Liver (tissue), 9 donors: Measurements from ENCODE around the gene SNAP25. TPM values are rescaled to one million over a fixed set of nuclear protein-coding genes. Genes with fewer than 3 reads are reported as not detected.

Source experiments
- DNase-seq: peaks from one replicate; pipeline ENCODE4 v3.0.0-alpha.2; 2017; ENCODE audit warnings: low spot score
- H3K27ac ChIP-seq, 2 donors: one replicate each; pipeline ENCODE4 v1.7.0; 2013; ENCODE audit warnings: inconsistent platforms in 2 of 2, low read length in 2 of 2, control low read depth in 1 of 2, low read depth in 1 of 2, mild to moderate bottlenecking in 1 of 2
- H3K27me3 ChIP-seq, 4 donors: one replicate each; pipeline versions ENCODE4 v1.6.1 to v1.7.0; 2013; ENCODE audit warnings: low read length in 3 of 4, inconsistent platforms in 1 of 4, mild to moderate bottlenecking in 1 of 4, moderate library complexity in 1 of 4; ENCODE audit not compliant: control insufficient read depth in 4 of 4, insufficient read depth in 4 of 4
- H3K36me3 ChIP-seq, 4 donors: one replicate each; pipeline versions ENCODE4 v1.6.1 to v1.7.0; 2013; ENCODE audit warnings: low read length in 3 of 4, mild to moderate bottlenecking in 3 of 4, low read depth in 1 of 4, moderate library complexity in 1 of 4; ENCODE audit not compliant: control insufficient read depth in 4 of 4, insufficient read depth in 3 of 4
- H3K4me1 ChIP-seq, 4 donors: one replicate each; pipeline versions ENCODE4 v1.6.1 to v1.7.0; 2013; ENCODE audit warnings: low read length in 3 of 4, mild to moderate bottlenecking in 3 of 4, moderate library complexity in 1 of 4; ENCODE audit not compliant: control insufficient read depth in 4 of 4, insufficient read depth in 4 of 4
- H3K4me3 ChIP-seq, 3 donors: one replicate each; pipeline versions ENCODE4 v1.6.1 to v1.7.0; 2013; ENCODE audit warnings: low read length in 3 of 3, control low read depth in 1 of 3, low read depth in 1 of 3, mild to moderate bottlenecking in 1 of 3
- H3K9ac ChIP-seq, 2 donors: one replicate each; pipeline ENCODE4 v1.7.0; 2013; ENCODE audit warnings: low read length in 2 of 2, mild to moderate bottlenecking in 2 of 2, moderate library complexity in 2 of 2, control low read depth in 1 of 2, low read depth in 1 of 2
- H3K9me3 ChIP-seq, 4 donors: one replicate each; pipeline versions ENCODE4 v1.6.1 to v1.7.0; 2013; ENCODE audit warnings: low read length in 3 of 4; ENCODE audit not compliant: control insufficient read depth in 4 of 4
- HNF4G ChIP-seq: IDR thresholded peaks from 2 replicates; pipeline ENCODE4 v1.6.1; 2016; ENCODE audit warnings: antibody characterized with exemption
- RAD21 ChIP-seq, 2 donors: IDR thresholded peaks; 2 replicates each; pipeline ENCODE4 v1.6.1; 2016; ENCODE audit warnings: antibody characterized with exemption in 2 of 2, mild to moderate bottlenecking in 2 of 2
- SP1 ChIP-seq: IDR thresholded peaks from 2 replicates; pipeline ENCODE4 v1.6.1; 2018; ENCODE audit warnings: antibody characterized with exemption, mild to moderate bottlenecking
- WGBS: extraction: QIAGEN DNeasy Blood & Tissue Kit; methylation state at CpG from one replicate; pipeline ENCODE4 v1.1.7; 2013; 5-methylcytosine and 5-hydroxymethylcytosine counted together
- polyA plus RNA-seq, 2 donors: library from polyadenylated mRNA; stranded (reverse) in 1 of 2; unstranded in 1 of 2; fragments of 200-250 nt in 1 of 2; fragments of >200 nt in 1 of 2; fragmentation: Nextera tagmentation in 1 of 2; extraction: Ambion mirVana in 1 of 2; gene quantifications; one replicate each; pipeline versions ENCODE4 v1.2.1 to v1.2.3, GENCODE V29; 2013 to 2015
- total RNA-seq, 2 donors: library from RNA; depleted of rRNA; stranded (reverse); fragments of >200 nt; gene quantifications; one replicate each; pipeline ENCODE4 v1.2.3, GENCODE V29; 2014
- TF ChIP-seq, protein P1 (sequence below): fragments of 150-350 bp; IDR thresholded peaks from 2 replicates; pipeline ENCODE4 v1.5.1; 2017; ENCODE audit warnings: improper control_type of control experiment, low read depth, low read length; ENCODE audit not compliant: missing input control
- TF ChIP-seq, protein P2 (sequence below): IDR thresholded peaks from 2 replicates; pipeline ENCODE4 v1.6.1; 2016; ENCODE audit warnings: antibody characterized with exemption
- donor health status: healthy.
- donor health status: healthy.
- donor health status: healthy.
- donor health status: healthy.
- donor health status: healthy.

SNAP25 gene
- total and polyA plus RNA-seq, 4 donors = 0.32 to 2.7 (median 0.56) TPM

DNA sequence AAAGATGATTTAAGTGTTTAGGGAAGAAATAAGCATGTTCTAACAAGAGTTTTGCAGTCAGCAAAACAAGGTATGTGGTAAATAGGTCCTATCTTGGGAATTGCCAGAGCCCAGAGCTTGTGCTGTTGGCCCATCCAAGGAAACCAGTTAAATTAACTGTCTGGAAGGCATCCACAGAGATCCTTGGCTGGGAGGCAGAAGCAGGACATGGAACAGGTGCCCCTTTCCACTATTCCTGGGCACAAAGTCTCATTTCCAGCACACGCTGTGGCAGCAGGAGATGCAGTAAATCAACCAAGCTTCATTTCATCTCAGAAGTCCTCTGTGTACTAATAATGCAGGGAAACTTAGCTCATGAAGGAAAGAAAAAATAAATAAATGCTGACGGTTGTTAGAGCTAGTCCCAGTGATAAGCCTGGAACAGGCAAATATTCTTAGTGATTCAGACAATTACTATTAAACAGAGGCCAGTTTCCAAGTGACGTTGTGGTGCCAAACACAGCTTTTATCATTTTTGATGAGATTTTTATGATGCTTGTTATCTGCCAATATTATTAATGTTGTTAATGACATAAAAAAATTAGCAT, 39.8 kb upstream of the SNAP25 start (continued):
- TF ChIP-seq, protein P1, sequence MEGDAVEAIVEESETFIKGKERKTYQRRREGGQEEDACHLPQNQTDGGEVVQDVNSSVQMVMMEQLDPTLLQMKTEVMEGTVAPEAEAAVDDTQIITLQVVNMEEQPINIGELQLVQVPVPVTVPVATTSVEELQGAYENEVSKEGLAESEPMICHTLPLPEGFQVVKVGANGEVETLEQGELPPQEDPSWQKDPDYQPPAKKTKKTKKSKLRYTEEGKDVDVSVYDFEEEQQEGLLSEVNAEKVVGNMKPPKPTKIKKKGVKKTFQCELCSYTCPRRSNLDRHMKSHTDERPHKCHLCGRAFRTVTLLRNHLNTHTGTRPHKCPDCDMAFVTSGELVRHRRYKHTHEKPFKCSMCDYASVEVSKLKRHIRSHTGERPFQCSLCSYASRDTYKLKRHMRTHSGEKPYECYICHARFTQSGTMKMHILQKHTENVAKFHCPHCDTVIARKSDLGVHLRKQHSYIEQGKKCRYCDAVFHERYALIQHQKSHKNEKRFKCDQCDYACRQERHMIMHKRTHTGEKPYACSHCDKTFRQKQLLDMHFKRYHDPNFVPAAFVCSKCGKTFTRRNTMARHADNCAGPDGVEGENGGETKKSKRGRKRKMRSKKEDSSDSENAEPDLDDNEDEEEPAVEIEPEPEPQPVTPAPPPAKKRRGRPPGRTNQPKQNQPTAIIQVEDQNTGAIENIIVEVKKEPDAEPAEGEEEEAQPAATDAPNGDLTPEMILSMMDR = no peak

DNA sequence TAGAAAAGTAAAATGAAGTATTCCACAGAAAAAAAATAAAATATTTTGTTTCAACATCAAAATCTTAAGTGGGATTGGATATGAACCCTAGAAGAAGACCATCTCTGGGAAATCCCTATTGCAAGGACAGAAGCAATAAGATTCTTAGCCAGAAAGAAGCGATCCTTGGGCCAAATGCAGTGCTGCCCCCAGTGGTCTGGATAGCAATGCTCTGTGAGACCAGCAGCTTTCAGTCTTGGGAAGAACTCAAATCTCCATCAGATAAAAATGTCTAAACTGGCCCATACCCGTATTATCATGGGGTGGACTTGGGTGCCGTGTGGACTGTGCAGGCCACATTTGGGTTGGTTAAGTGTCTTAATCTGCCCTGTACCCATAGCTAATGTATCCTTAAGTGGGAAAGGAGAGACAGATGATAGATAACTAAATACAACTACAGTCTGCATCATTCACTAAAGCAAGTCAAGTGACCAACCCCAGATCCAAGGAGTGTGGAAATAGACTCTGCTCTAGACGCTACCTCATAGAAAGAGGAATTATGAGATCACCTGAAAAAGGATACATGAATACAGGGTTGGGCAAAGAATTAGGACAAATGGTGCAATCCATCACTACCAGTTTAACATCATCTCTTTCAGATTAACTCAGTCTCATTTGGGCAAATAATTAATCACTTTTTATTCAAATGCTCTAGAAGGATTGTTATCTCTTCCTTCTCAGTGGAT, 38.9 kb upstream of the SNAP25 start:
- no peak for DNase-seq
- 91% methylated on average over 4 of the region's 4 CpGs for WGBS
- Histone ChIP-seq H3K9me3 (no peaks in the 10 kb centered on the region), H3K4me3 (no peak overlapping the region), H3K27me3 (no peaks in the 10 kb centered on the region), H3K9ac (no peak overlapping the region), H3K27ac (no peak overlapping the region), H3K4me1 (no peaks in the 10 kb centered on the region), H3K36me3 (no peaks in the 10 kb centered on the region)
- TF ChIP-seq RAD21 (IDR thresholded peaks at IDR 0.05) = peak in 1 of 2 donors; percentile 37
- TF ChIP-seq, protein P2, sequence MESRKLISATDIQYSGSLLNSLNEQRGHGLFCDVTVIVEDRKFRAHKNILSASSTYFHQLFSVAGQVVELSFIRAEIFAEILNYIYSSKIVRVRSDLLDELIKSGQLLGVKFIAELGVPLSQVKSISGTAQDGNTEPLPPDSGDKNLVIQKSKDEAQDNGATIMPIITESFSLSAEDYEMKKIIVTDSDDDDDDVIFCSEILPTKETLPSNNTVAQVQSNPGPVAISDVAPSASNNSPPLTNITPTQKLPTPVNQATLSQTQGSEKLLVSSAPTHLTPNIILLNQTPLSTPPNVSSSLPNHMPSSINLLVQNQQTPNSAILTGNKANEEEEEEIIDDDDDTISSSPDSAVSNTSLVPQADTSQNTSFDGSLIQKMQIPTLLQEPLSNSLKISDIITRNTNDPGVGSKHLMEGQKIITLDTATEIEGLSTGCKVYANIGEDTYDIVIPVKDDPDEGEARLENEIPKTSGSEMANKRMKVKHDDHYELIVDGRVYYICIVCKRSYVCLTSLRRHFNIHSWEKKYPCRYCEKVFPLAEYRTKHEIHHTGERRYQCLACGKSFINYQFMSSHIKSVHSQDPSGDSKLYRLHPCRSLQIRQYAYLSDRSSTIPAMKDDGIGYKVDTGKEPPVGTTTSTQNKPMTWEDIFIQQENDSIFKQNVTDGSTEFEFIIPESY = no peak

DNA sequence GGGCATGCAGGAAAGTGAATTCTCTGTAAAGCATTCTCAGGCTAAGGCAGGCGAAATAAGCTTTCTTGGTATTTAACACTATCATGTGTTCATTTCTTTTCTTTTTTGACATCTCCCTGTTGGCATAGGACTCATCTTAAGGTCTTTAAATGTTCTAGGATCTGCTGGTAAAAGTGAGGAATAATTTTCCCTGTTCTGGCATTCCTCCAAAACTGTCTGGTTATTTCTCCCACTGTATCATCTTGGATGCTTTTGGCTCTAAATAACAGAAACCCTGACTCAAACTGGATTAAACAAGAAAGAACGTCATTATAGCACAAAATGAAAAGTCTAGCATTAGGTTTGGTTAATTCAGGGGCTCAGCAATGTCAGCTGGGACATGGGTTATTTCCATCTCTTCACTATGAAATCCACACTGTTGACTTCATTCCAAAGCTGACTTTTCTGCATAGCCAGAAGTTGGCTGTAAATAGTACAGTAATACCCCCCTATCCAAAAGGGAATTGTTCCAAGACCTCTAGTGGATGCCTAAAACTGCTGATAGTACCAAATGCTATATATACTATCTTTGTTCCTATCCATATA, 37.9 kb upstream of the SNAP25 start:
- DNase-seq = no peak
- TF ChIP-seq HNF4G (no peak), SP1 (no peak)
- TF ChIP-seq, protein P1 = no peak

More for the DNA sequence above, 37.9 kb upstream of the SNAP25 start:
- no peaks in the 10 kb centered on the region for H3K27me3 ChIP-seq
- no peak overlapping the region for H3K27ac ChIP-seq
- WGBS = 91% methylated on average over 2 of the region's 2 CpGs
- peaks cover 0 to 2% (median 0%) of the 10 kb centered on the region in 4 donors for H3K9me3 ChIP-seq
- H3K4me3 ChIP-seq = no peak overlapping the region
- no peaks in the 10 kb centered on the region for H3K36me3 ChIP-seq
- H3K4me1 ChIP-seq = peaks cover 0 to 5% (median 3%) of the 10 kb centered on the region in 4 donors
- no peak overlapping the region for H3K9ac ChIP-seq
